GM23338 (cell line): Measurements from ENCODE around the gene SCAMP5. TPM values are rescaled to one million over a fixed set of nuclear protein-coding genes. Genes with fewer than 3 reads are reported as not detected.

ENCODE experiments used
- ATAC-seq: fragments of 200-7000 bp; cut with Tn5 transposase; 3 replicates; pipeline ENCODE4 v1.9.1; 2020
- DNase-seq: peaks from one replicate; pipeline ENCODE4 v3.0.0-alpha.2; 2015; ENCODE audit warnings: low spot score
- H2AFZ ChIP-seq: fragments of 200-600 bp; sonication (generic); 2 replicates; pipeline ENCODE4 v1.8.0; 2016; ENCODE audit warnings: antibody characterized with exemption, mild to moderate bottlenecking, moderate library complexity
- H3F3A ChIP-seq: fragments of 200-600 bp; sonication (generic); replicated peaks from 2 replicates; pipeline ENCODE4 v1.8.0; 2017; ENCODE audit warnings: antibody characterized with exemption, mixed run types, low read depth
- H3K27ac ChIP-seq: fragments of 200-600 bp; sonication (generic); 2 replicates; pipeline ENCODE4 v1.6.1; 2016; ENCODE audit warnings: low read depth
- H3K27me3 ChIP-seq: fragments of 200-600 bp; sonication (generic); 2 replicates; pipeline ENCODE4 v1.8.0; 2016; ENCODE audit warnings: mild to moderate bottlenecking, mixed run types, moderate library complexity; ENCODE audit not compliant: insufficient read depth
- H3K36me3 ChIP-seq: fragments of 200-600 bp; sonication (generic); 2 replicates; pipeline ENCODE4 v1.8.0; 2016; ENCODE audit warnings: mild to moderate bottlenecking; ENCODE audit not compliant: insufficient read depth
- H3K4me1 ChIP-seq: fragments of 200-600 bp; sonication (generic); 2 replicates; pipeline ENCODE4 v1.8.0; 2016; ENCODE audit warnings: mild to moderate bottlenecking, moderate library complexity; ENCODE audit not compliant: insufficient read depth
- H3K4me2 ChIP-seq: fragments of 200-600 bp; sonication (generic); 2 replicates; pipeline ENCODE4 v1.7.1; 2017; ENCODE audit warnings: mixed run types
- H3K4me3 ChIP-seq: fragments of 200-600 bp; sonication (generic); 2 replicates; pipeline ENCODE4 v1.6.1; 2016; ENCODE audit warnings: mixed run types
- H3K79me2 ChIP-seq: fragments of 200-600 bp; sonication (generic); replicated peaks from 2 replicates; pipeline ENCODE4 v1.8.0; 2017; ENCODE audit warnings: mild to moderate bottlenecking; ENCODE audit not compliant: insufficient read depth
- H3K9me2 ChIP-seq: fragments of 200-600 bp; sonication (generic); 2 replicates; pipeline ENCODE4 v1.8.0; 2017; ENCODE audit not compliant: insufficient read depth
- H4K20me1 ChIP-seq: fragments of 200-600 bp; sonication (generic); replicated peaks from 2 replicates; pipeline ENCODE4 v1.8.0; 2017; ENCODE audit warnings: mild to moderate bottlenecking; ENCODE audit not compliant: insufficient read depth
- H3K27ac Mint-ChIP-seq: 2 replicates; pipeline ENCODE4 v1.8.0; 2020; ENCODE audit warnings: inconsistent platforms, mild to moderate bottlenecking, moderate library complexity, mixed read lengths
- H3K27me3 Mint-ChIP-seq: 3 replicates; pipeline ENCODE4 v1.8.0; 2022; ENCODE audit warnings: low read depth, mild to moderate bottlenecking, moderate library complexity, mixed read lengths, inconsistent platforms; ENCODE audit not compliant: insufficient read depth, poor library complexity
- H3K36me3 Mint-ChIP-seq: 3 replicates; pipeline ENCODE4 v1.8.0; 2021; ENCODE audit warnings: low read depth, mild to moderate bottlenecking, inconsistent platforms, moderate library complexity, mixed read lengths
- H3K4me1 Mint-ChIP-seq: 3 replicates; pipeline ENCODE4 v1.8.0; 2020; ENCODE audit warnings: mild to moderate bottlenecking, inconsistent platforms, mixed read lengths
- H3K4me3 Mint-ChIP-seq: 3 replicates; pipeline ENCODE4 v1.8.0; 2021; ENCODE audit warnings: moderate library complexity, mild to moderate bottlenecking, inconsistent platforms, mixed read lengths
- H3K9me3 Mint-ChIP-seq: 3 replicates; pipeline ENCODE4 v1.8.0; 2020; ENCODE audit warnings: moderate library complexity, mild to moderate bottlenecking, inconsistent platforms, mixed read lengths
- CREB1 ChIP-seq: fragments of 250-450 bp; sonication (Bioruptor Pico); IDR thresholded peaks from 2 replicates; pipeline ENCODE4 v1.5.0; 2020; ENCODE audit warnings: low read depth, mild to moderate bottlenecking, moderate library complexity
- CTCF ChIP-seq, 2 experiments: fragments of 200-600 bp in 1 of 2; sonication (generic) in 1 of 2; conservative IDR thresholded peaks; 2 replicates each; pipeline versions ENCODE4 v1.5.1 to v1.6.1; 2016 to 2017; ENCODE audit warnings: antibody characterized with exemption in 2 of 2, low read depth in 2 of 2, mild to moderate bottlenecking in 2 of 2, moderate library complexity in 1 of 2
- ETS1 ChIP-seq: IDR thresholded peaks from 2 replicates; pipeline ENCODE4 v1.6.1; 2016; ENCODE audit warnings: antibody characterized with exemption
- NANOG ChIP-seq: IDR thresholded peaks from 2 replicates; pipeline ENCODE4 v1.6.1; 2016; ENCODE audit warnings: antibody characterized with exemption, borderline replicate concordance
- POLR2AphosphoS5 ChIP-seq: IDR thresholded peaks from 2 replicates; pipeline ENCODE4 v1.6.1; 2016; ENCODE audit warnings: antibody characterized with exemption, low read depth
- REST ChIP-seq: IDR thresholded peaks from one replicate; pipeline ENCODE4 v1.6.1; 2018; ENCODE audit warnings: antibody characterized with exemption; ENCODE audit not compliant: unreplicated experiment
- STAT1 ChIP-seq: IDR thresholded peaks from one replicate; pipeline ENCODE4 v1.6.1; 2016; ENCODE audit warnings: antibody characterized with exemption; ENCODE audit not compliant: unreplicated experiment
- ZNF331 ChIP-seq: fragments of 250-450 bp; sonication (Bioruptor Pico); IDR thresholded peaks from 2 replicates; pipeline ENCODE4 v1.5.0; 2020; ENCODE audit warnings: low read depth, mild to moderate bottlenecking, moderate library complexity
- polyA plus RNA-seq: library from polyadenylated mRNA; unstranded; fragments of >200 nt; fragmentation: Nextera tagmentation; extraction: Ambion mirVana; gene quantifications from 2 replicates; pipeline ENCODE4 v1.2.1, GENCODE V29; 2016
- total RNA-seq: library from RNA; depleted of rRNA; stranded (reverse); fragments of >200 nt; shearing (Covaris generic); gene quantifications from 2 replicates; pipeline ENCODE4 v1.2.3, GENCODE V29; 2014

SCAMP5 gene
- total and polyA plus RNA-seq, 2 experiments from 2014 or later = 12.8 to 43.3 TPM

- no peak for TF ChIP-seq ETS1
Measured at GRCh38 chr15:74983725-74984231, 11.6 kb upstream of the SCAMP5 start (continued).

- H4K20me1 ChIP-seq = no peaks in the 10 kb centered on the region
- H3K36me3 ChIP-seq = no peaks in the 10 kb centered on the region
- Mint-ChIP-seq H3K4me3 (no peak overlapping the region), H3K4me1 (no peaks in the 10 kb centered on the region), H3K36me3 (no peaks in the 10 kb centered on the region), H3K27me3 (peaks cover 12% of the 10 kb centered on the region), H3K27ac (no peak overlapping the region), H3K9me3 (no peaks in the 10 kb centered on the region)
- no peaks in the 10 kb centered on the region for H3K27me3 ChIP-seq
- H3K27ac ChIP-seq = no peak overlapping the region
- no peaks in the 10 kb centered on the region for H3K79me2 ChIP-seq
- peak; percentile 99 for ATAC-seq
- no peak overlapping the region for H2AFZ ChIP-seq
- DNase-seq = peak; percentile 87
- no peaks in the 10 kb centered on the region for H3F3A ChIP-seq
- peak; percentile 82 for TF ChIP-seq REST
- no peak for TF ChIP-seq STAT1
- peak; percentile 78 to 90 for TF ChIP-seq CTCF (conservative IDR thresholded peaks at IDR 0.05; ENCODE audit: low read depth in 2 of 2)
- no peak overlapping the region for H3K4me3 ChIP-seq
- no peaks in the 10 kb centered on the region for H3K4me1 ChIP-seq
- no peaks in the 10 kb centered on the region for H3K9me2 ChIP-seq
- no peak overlapping the region for H3K4me2 ChIP-seq
Measured at GRCh38 chr15:74988007-74988800, 7.2 kb upstream of the SCAMP5 start.

- H3K4me3 ChIP-seq = no peak overlapping the region
- H3K36me3 Mint-ChIP-seq = no peaks in the 10 kb centered on the region
- ATAC-seq (no peak), DNase-seq (no peak)
- no peaks in the 10 kb centered on the region for H3K79me2 ChIP-seq
- 0 out of 2 replicates have a peak, but pooled peaks cover under 1% of the 10 kb centered on the region for H3K4me1 ChIP-seq
- no peaks in the 10 kb centered on the region for H3K27me3 ChIP-seq
- H2AFZ ChIP-seq = no peak overlapping the region
- no peaks in the 10 kb centered on the region for H3K9me2 ChIP-seq
- H3K27me3 Mint-ChIP-seq = peaks cover 12% of the 10 kb centered on the region
- no peak overlapping the region for H3K4me3 Mint-ChIP-seq
- no peaks in the 10 kb centered on the region for H3F3A ChIP-seq
- H3K36me3 ChIP-seq = no peaks in the 10 kb centered on the region
- H3K27ac ChIP-seq = no peak overlapping the region
- no peaks in the 10 kb centered on the region for H3K9me3 Mint-ChIP-seq
- H3K4me2 ChIP-seq = no peak overlapping the region
- H4K20me1 ChIP-seq = no peaks in the 10 kb centered on the region
- no peak overlapping the region for H3K27ac Mint-ChIP-seq
- no peaks in the 10 kb centered on the region for H3K4me1 Mint-ChIP-seq
- TF ChIP-seq CTCF (conservative IDR thresholded peaks at IDR 0.05; ENCODE audit: low read depth in 2 of 2) (no peak), ETS1 (no peak), POLR2AphosphoS5 (no peak), CREB1 (CRISPR knock-in tag) (no peak), ZNF331 (no peak), NANOG (no peak)
Measured at GRCh38 chr15:74989527-74989926, 5.8 kb upstream of the SCAMP5 start.
